HepG2 (cell line): ENCODE results near the gene IL17RC. TPM values are rescaled to one million over a fixed set of nuclear protein-coding genes. Genes with fewer than 3 reads are reported as not detected.

ENCODE experiments used
- ATAC-seq: fragments of 200-7000 bp; cut with Tn5 transposase; 3 replicates; pipeline ENCODE4 v1.9.1; 2020; ENCODE audit warnings: mild to moderate bottlenecking, moderate library complexity
- BruUV-seq: library from RNA; stranded (reverse); fragments of 400-500 nt; replicated peaks from 2 replicates; lab custom pipeline; 2021; lab: Mats Ljungman, UMichigan
- CTCF ChIA-PET: fragments of 300-600 bp; formaldehyde crosslinking; extraction: SDS; loops from one replicate; lab custom pipeline; 2021; ENCODE audit warnings: low total read pairs, inconsistent platforms, low intra/inter-chr PET ratio; lab: Yijun Ruan, JAX
- POLR2A ChIA-PET: fragments of 350-600 bp; sonication (Branson Sonifier 250); formaldehyde crosslinking; loops from one replicate; lab custom pipeline; 2020; ENCODE audit warnings: antibody characterized with exemption, inconsistent platforms; lab: Yijun Ruan, JAX
- DNase-seq: peaks from one replicate; pipeline ENCODE4 v3.0.0-alpha.2; 2015; ENCODE audit warnings: low spot score
- FAIRE-seq: peaks from 3 replicates; lab custom pipeline; 2011; peaks lifted over from hg19 to GRCh38; lab: Jason Lieb, UNC
- H2AFZ ChIP-seq: one replicate; pipeline ENCODE4 v1.6.1; 2011; ENCODE audit warnings: low read length, inconsistent platforms
- H3K27ac ChIP-seq: fragments of 300-600 bp; 3 replicates; pipeline ENCODE4 v1.8.0; 2011; ENCODE audit warnings: mixed run types, mild to moderate bottlenecking, mixed read lengths, low read length, inconsistent platforms; ENCODE audit not compliant: insufficient read depth; ENCODE audit errors: extremely low read length
- H3K27me3 ChIP-seq, 2 experiments: fragments of 200-600 bp in 1 of 2; 2 replicates in 1 of 2; 3 replicates in 1 of 2; pipeline versions ENCODE4 v1.6.0 to v1.8.0; 2011; ENCODE audit warnings: low read length in 2 of 2, mild to moderate bottlenecking in 2 of 2, moderate library complexity in 2 of 2, inconsistent platforms in 1 of 2; ENCODE audit not compliant: insufficient read depth in 2 of 2, control insufficient read depth in 1 of 2
- H3K36me3 ChIP-seq, 2 experiments: fragments of 200-600 bp in 1 of 2; replicated peaks in 1 of 2; 2 replicates in 1 of 2; 3 replicates in 1 of 2; pipeline versions ENCODE4 v1.5.1 to v1.8.0; 2011; ENCODE audit warnings: low read length in 2 of 2, inconsistent platforms in 1 of 2; ENCODE audit not compliant: insufficient read depth in 2 of 2, control insufficient read depth in 1 of 2
- H3K4me1 ChIP-seq: 2 replicates; pipeline ENCODE4 v1.5.1; 2012; ENCODE audit warnings: low read length, inconsistent platforms; ENCODE audit not compliant: insufficient read depth
- H3K4me2 ChIP-seq: 2 replicates; pipeline ENCODE4 v1.6.0; 2011; ENCODE audit warnings: low read depth, low read length, inconsistent platforms
- H3K4me3 ChIP-seq, 3 experiments: fragments of 200-600 bp in 1 of 3; sonication (generic), shearing (Covaris generic) in 1 of 3; replicated peaks in 1 of 3; 2 replicates each; pipeline ENCODE4 v1.5.1; 2011 to 2016; ENCODE audit warnings: low read length in 3 of 3, inconsistent platforms in 2 of 3, low read depth in 2 of 3, mild to moderate bottlenecking in 2 of 3, control low read depth in 1 of 3, mixed read lengths in 1 of 3; ENCODE audit not compliant: insufficient read depth in 1 of 3
- H3K79me2 ChIP-seq: one replicate; pipeline ENCODE4 v1.6.1; 2011; ENCODE audit warnings: low read length, inconsistent platforms; ENCODE audit not compliant: insufficient read depth
- H3K9ac ChIP-seq: 2 replicates; pipeline ENCODE4 v1.6.0; 2011; ENCODE audit warnings: mild to moderate bottlenecking, low read depth, low read length, inconsistent platforms; ENCODE audit not compliant: insufficient read depth
- H3K9me3 ChIP-seq: 2 replicates; pipeline ENCODE4 v1.5.1; 2012; ENCODE audit warnings: mild to moderate bottlenecking, low read length
- H4K20me1 ChIP-seq: 2 replicates; pipeline ENCODE4 v1.6.0; 2011; ENCODE audit warnings: inconsistent platforms, mild to moderate bottlenecking, low read length, moderate library complexity; ENCODE audit not compliant: insufficient read depth
- AKAP8 ChIP-seq: sonication (generic); formaldehyde crosslinking; IDR thresholded peaks from 2 replicates; pipeline ENCODE4 v1.5.1; 2020; ENCODE audit warnings: mild to moderate bottlenecking, missing genetic modification reagents
- CSRNP2 ChIP-seq: sonication (generic); formaldehyde crosslinking; conservative IDR thresholded peaks from 2 replicates; pipeline ENCODE4 v1.8.0; 2022; ENCODE audit warnings: low read depth, missing genetic modification reagents
- GABPA ChIP-seq, 2 experiments: IDR thresholded peaks; 2 replicates each; pipeline ENCODE4 v1.6.1; 2011 to 2016; ENCODE audit warnings: low read depth in 2 of 2, low read length in 1 of 2, missing biosample characterization in 1 of 2, missing genetic modification characterization in 1 of 2
- KMT2B ChIP-seq: IDR thresholded peaks from 2 replicates; pipeline ENCODE4 v1.6.1; 2016; ENCODE audit warnings: missing genetic modification reagents, missing compliant biosample characterization
- MAFF ChIP-seq: IDR thresholded peaks from 2 replicates; pipeline ENCODE4 v1.6.1; 2011; ENCODE audit warnings: low read depth, low read length, improper control_type of control experiment
- MAFK ChIP-seq, 2 experiments: IDR thresholded peaks in 1 of 2; conservative IDR thresholded peaks in 1 of 2; 2 replicates each; pipeline ENCODE4 v1.6.1; 2011; ENCODE audit warnings: improper control_type of control experiment in 2 of 2, low read length in 2 of 2
- MAZ ChIP-seq, 2 experiments: sonication (generic) in 1 of 2; formaldehyde crosslinking in 1 of 2; IDR thresholded peaks; 2 replicates each; pipeline versions ENCODE4 v1.5.0 to v1.6.1; 2012 to 2020; ENCODE audit warnings: low read depth in 2 of 2, mild to moderate bottlenecking in 2 of 2, borderline replicate concordance in 1 of 2, improper control_type of control experiment in 1 of 2, low read length in 1 of 2, missing genetic modification reagents in 1 of 2, moderate library complexity in 1 of 2
- MEIS1 ChIP-seq: sonication (generic); formaldehyde crosslinking; IDR thresholded peaks from 2 replicates; pipeline ENCODE4 v1.9.0; 2021; ENCODE audit warnings: mild to moderate bottlenecking, missing genetic modification reagents, moderate library complexity, borderline replicate concordance
- RBAK ChIP-seq: sonication (generic); formaldehyde crosslinking; IDR thresholded peaks from 2 replicates; pipeline ENCODE4 v1.5.1; 2020; ENCODE audit warnings: mild to moderate bottlenecking, missing genetic modification reagents
- ZMAT3 ChIP-seq: sonication (generic); formaldehyde crosslinking; conservative IDR thresholded peaks from 2 replicates; pipeline ENCODE4 v1.7.0; 2021; ENCODE audit warnings: missing genetic modification reagents
- ZNF530 ChIP-seq: sonication (generic); formaldehyde crosslinking; IDR thresholded peaks from 2 replicates; pipeline ENCODE4 v1.5.0; 2020; ENCODE audit warnings: low read depth, mild to moderate bottlenecking, missing genetic modification reagents
- WGBS: methylation state at CpG from one replicate; pipeline ENCODE4 v1.1.6; 2017; ENCODE audit warnings: low lambda C conversion rate; 5-methylcytosine and 5-hydroxymethylcytosine counted together
- in situ Hi-C: cut with HindIII; loops from 2 replicates; pipeline ENCODE4 v1.10.0; 2017; ENCODE audit warnings: low pct_unique_long_range_greater_than_20kb; ENCODE audit not compliant: extremely low pct_ligation_motif_present
- intact Hi-C: fragments of 100-400 bp; cut with micrococcal nuclease; formaldehyde crosslinking; loops from one replicate; pipeline ENCODE4 v1.10.0; 2022; ENCODE audit not compliant: unreplicated experiment
- polyA plus RNA-seq, 8 experiments: library from polyadenylated mRNA; depleted of rRNA in 3 of 8; stranded (reverse) in 7 of 8; unstranded in 1 of 8; fragments of >200 nt; fragmentation: Illumina TruSeq in 4 of 8; extraction: Trizol in 4 of 8; gene quantifications; 2 replicates each; pipeline versions ENCODE4 v1.2.1 to v1.2.3, GENCODE V29; 2011 to 2016; ENCODE audit warnings: low read depth in 4 of 8, missing spikeins in 1 of 8, mixed read lengths in 1 of 8; ENCODE audit not compliant: insufficient read depth in 1 of 8
- total RNA-seq, 5 experiments: library from RNA; depleted of rRNA; stranded (reverse); fragments of >200 nt; fragmentation: Illumina TruSeq; extraction: Trizol; gene quantifications; 2 replicates each; pipeline ENCODE4 v1.2.3, GENCODE V29; 2016; ENCODE audit warnings: low read depth in 1 of 5

The IL17RC gene
- total and polyA plus RNA-seq, 2 of the 13 experiments (the other 11 are each of a cell fraction or from before 2014, with no cell fraction given) = 20.7 to 24.0 TPM

GRCh38 chr3:9966841-9967240 is 49.9 kb downstream of the IL17RC start (continued):
- TF ChIP-seq MAFF (peak; percentile 88), MAZ (IDR thresholded peaks at IDR 0.05; ENCODE audit: borderline replicate concordance, low read depth, low read length) (no peak), MAZ (CRISPR knock-in tag; IDR thresholded peaks at IDR 0.05; ENCODE audit: low read depth) (no peak), CSRNP2 (CRISPR knock-in tag) (no peak), RBAK (CRISPR knock-in tag) (no peak), ZMAT3 (CRISPR knock-in tag) (no peak), AKAP8 (CRISPR knock-in tag) (no peak), GABPA (IDR thresholded peaks at IDR 0.05; ENCODE audit: low read depth, low read length) (no peak), GABPA (CRISPR knock-in tag; IDR thresholded peaks at IDR 0.05; ENCODE audit: low read depth) (no peak), KMT2B (no peak), MEIS1 (CRISPR knock-in tag) (no peak), MAFK (conservative IDR thresholded peaks at IDR 0.05 in 1 of 2, IDR thresholded peaks at IDR 0.05 in 1 of 2; ENCODE audit: low read length in 2 of 2) (peak; percentile 83 to 89)

GRCh38 chr3:9969632-9970019 is 52.7 kb downstream of the IL17RC start:
- no peak for DNase-seq
- WGBS = 98% methylated on average over 4 of the region's 4 CpGs
- H3K36me3 ChIP-seq = peaks cover 9 to 46% of the 10 kb centered on the region in 2 experiments
- ChIA-PET POLR2A (no interaction called here), CTCF (no interaction called here)
- H3K27ac ChIP-seq = no peak overlapping the region
- no peak overlapping the region for H3K9ac ChIP-seq
- no peak overlapping the region for H3K4me2 ChIP-seq
- in situ Hi-C loops = no loop called here
- no peaks in the 10 kb centered on the region for H3K27me3 ChIP-seq
- no peaks in the 10 kb centered on the region for H4K20me1 ChIP-seq
- H2AFZ ChIP-seq = no peak overlapping the region
- intact Hi-C loops = no loop called here
- no peaks in the 10 kb centered on the region for H3K4me1 ChIP-seq
- BruUV-seq = no TSS peak
- FAIRE-seq = no peak
- no peak for TF ChIP-seq ZNF530 (CRISPR knock-in tag)
- no peaks in the 10 kb centered on the region for H3K9me3 ChIP-seq
- no peak for ATAC-seq
- no peak overlapping the region for H3K4me3 ChIP-seq
- H3K79me2 ChIP-seq = no peaks in the 10 kb centered on the region
